CD8-positive, alpha-beta memory T cell (primary cell): ENCODE measurements around the gene CTNNBL1. TPM values are rescaled to one million over a fixed set of nuclear protein-coding genes. Genes with fewer than 3 reads are reported as not detected.
"Not testable (repeated sequence)": the region's sequence is repeated elsewhere in the genome, so short reads cannot be mapped to it uniquely, and the experiment has no call there.

Experiments
- CTCF ChIA-PET: fragments of 350-600 bp; sonication (Branson Sonifier 250); formaldehyde crosslinking; loops from one replicate; lab custom pipeline; 2021; ENCODE audit warnings: antibody characterized with exemption; lab: Charles Lee
- POLR2A ChIA-PET: fragments of 350-600 bp; sonication (Branson Sonifier 250); formaldehyde crosslinking; loops from one replicate; lab custom pipeline; 2021; ENCODE audit warnings: antibody characterized with exemption; lab: Charles Lee
- DNase-seq, 5 donors: peaks; one replicate each; pipeline versions ENCODE4 v3.0.0 to v3.0.0-alpha.2; 2020 to 2022; ENCODE audit warnings: mixed read lengths in 1 of 5
- H3K27ac ChIP-seq: one replicate; pipeline ENCODE4 v1.7.0; 2013; ENCODE audit warnings: low read depth, mild to moderate bottlenecking, low read length, moderate library complexity
- H3K27me3 ChIP-seq: 2 replicates; pipeline ENCODE4 v1.7.0; 2013; ENCODE audit warnings: low read length, mild to moderate bottlenecking; ENCODE audit not compliant: insufficient read depth, poor library complexity, severe bottlenecking
- H3K36me3 ChIP-seq: 2 replicates; pipeline ENCODE4 v1.7.0; 2013; ENCODE audit warnings: mild to moderate bottlenecking, low read length, moderate library complexity; ENCODE audit not compliant: insufficient read depth
- H3K4me1 ChIP-seq: 2 replicates; pipeline ENCODE4 v1.7.0; 2013; ENCODE audit warnings: mild to moderate bottlenecking, low read length, moderate library complexity; ENCODE audit not compliant: insufficient read depth
- H3K4me3 ChIP-seq: 2 replicates; pipeline ENCODE4 v1.7.0; 2013; ENCODE audit warnings: mild to moderate bottlenecking, low read length
- H3K9me3 ChIP-seq: 2 replicates; pipeline ENCODE4 v1.7.0; 2013; ENCODE audit warnings: mild to moderate bottlenecking, low read length
- H3K27ac Mint-ChIP-seq, 8 donors: one replicate each; pipeline ENCODE4 v1.8.0; 2020 to 2021; ENCODE audit warnings: mixed read lengths in 8 of 8, mild to moderate bottlenecking in 6 of 8, inconsistent platforms in 3 of 8, moderate library complexity in 3 of 8
- H3K27me3 Mint-ChIP-seq, 2 donors: one replicate each; pipeline ENCODE4 v1.8.0; 2020 to 2021; ENCODE audit warnings: mixed read lengths in 2 of 2, mild to moderate bottlenecking in 1 of 2, moderate library complexity in 1 of 2
- H3K36me3 Mint-ChIP-seq, 3 donors: one replicate each; pipeline ENCODE4 v1.8.0; 2020 to 2021; ENCODE audit warnings: mixed read lengths in 3 of 3, inconsistent platforms in 1 of 3, mild to moderate bottlenecking in 1 of 3
- H3K4me1 Mint-ChIP-seq, 3 donors: one replicate each; pipeline ENCODE4 v1.8.0; 2020 to 2021; ENCODE audit warnings: mixed read lengths in 3 of 3, inconsistent platforms in 1 of 3, mild to moderate bottlenecking in 1 of 3
- H3K4me3 Mint-ChIP-seq, 7 donors: one replicate each; pipeline ENCODE4 v1.8.0; 2020 to 2021; ENCODE audit warnings: mixed read lengths in 7 of 7, mild to moderate bottlenecking in 6 of 7, moderate library complexity in 4 of 7, inconsistent platforms in 2 of 7
- H3K9me3 Mint-ChIP-seq, 5 donors: one replicate each; pipeline ENCODE4 v1.8.0; 2020 to 2022; ENCODE audit warnings: mixed read lengths in 5 of 5, mild to moderate bottlenecking in 3 of 5, moderate library complexity in 2 of 5, inconsistent platforms in 1 of 5
- polyA plus RNA-seq: library from polyadenylated mRNA; unstranded; fragments of 300-500 nt; fragmentation: Illumina TruSeq; gene quantifications from one replicate; pipeline ENCODE4 v1.2.3, GENCODE V29; 2021
- total RNA-seq, 2 experiments: library from RNA; stranded (reverse); gene quantifications; one replicate each; pipeline ENCODE4 v1.2.3, GENCODE V29; 2021

Gene CTNNBL1
- total and polyA plus RNA-seq, 3 experiments from 2014 or later, result 86.8 to 97.8 (median 88.9) TPM

DNA sequence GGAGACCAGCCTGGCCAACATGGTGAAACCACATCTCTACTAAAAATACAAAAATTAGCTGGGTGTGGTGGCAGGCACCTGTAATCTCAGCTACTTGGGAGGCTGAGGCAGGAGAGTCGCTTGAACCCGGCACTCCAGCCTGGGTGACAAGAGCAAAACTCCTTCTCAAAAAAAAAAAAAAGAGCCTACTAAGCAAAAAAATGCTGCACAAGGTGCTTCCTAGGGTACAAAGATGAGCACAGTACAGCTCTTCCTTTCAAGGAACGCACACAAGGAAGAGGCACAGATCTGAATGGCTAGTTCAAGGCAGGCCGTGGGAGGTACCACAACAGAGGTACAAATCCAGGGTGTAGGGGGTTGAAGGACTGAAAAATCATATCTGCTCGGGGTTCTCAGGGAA is 162.2 kb downstream of the CTNNBL1 start:
- H3K9me3 Mint-ChIP-seq, H3K27me3 Mint-ChIP-seq, H3K4me3 ChIP-seq, H3K27ac Mint-ChIP-seq, H3K27ac ChIP-seq, H3K4me1 ChIP-seq, POLR2A ChIA-PET, CTCF ChIA-PET, H3K9me3 ChIP-seq, H3K4me3 Mint-ChIP-seq, H3K4me1 Mint-ChIP-seq, DNase-seq, H3K27me3 ChIP-seq: not testable (repeated sequence)
- H3K36me3 ChIP-seq, result peaks cover 14% of the 10 kb centered on the region
- peaks cover 11 to 82% (median 40%) of the 10 kb centered on the region in 3 donors for H3K36me3 Mint-ChIP-seq

DNA sequence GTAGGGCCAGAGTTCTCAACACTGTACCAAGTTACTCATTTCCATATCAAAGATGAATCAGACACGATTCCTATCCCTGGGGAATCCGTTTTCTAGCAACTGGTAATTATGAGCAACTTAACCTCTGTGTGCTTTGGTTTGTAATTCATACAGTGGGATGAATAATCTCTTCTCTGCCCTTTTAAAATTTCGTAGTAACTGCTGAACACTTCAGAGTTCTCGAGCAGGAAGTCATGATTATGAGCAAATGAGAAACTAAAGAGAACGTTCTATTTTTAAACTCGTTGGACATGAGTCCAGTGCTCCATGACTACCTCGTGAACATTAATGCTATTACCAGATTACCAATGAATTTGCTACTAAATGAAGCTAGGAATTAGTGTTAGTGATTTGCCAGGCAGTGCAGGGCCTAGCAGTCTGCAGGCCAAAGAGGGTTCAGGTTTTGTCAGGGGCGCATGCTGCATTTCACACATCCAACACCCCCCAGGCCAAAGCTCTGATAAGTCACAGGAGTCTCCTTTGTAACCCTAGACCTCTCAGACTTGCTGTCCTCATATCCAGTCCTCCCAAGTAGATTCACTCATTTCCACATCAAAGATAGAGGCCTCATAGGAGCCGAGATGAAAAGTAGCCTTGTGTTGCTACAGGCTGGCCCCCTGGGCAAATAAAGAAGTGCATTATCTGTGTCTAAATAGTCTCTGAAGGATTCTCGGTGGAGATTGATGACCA is 163.3 kb downstream of the CTNNBL1 start:
- Histone ChIP-seq H3K9me3 (no peaks in the 10 kb centered on the region), H3K4me1 (no peaks in the 10 kb centered on the region), H3K27ac (no peak overlapping the region), H3K36me3 (peaks cover 10% of the 10 kb centered on the region), H3K4me3 (no peak overlapping the region), H3K27me3 (no peaks in the 10 kb centered on the region)
- CTCF ChIA-PET, result no interaction called here
- no peaks in the 10 kb centered on the region for H3K27me3 Mint-ChIP-seq
- POLR2A ChIA-PET, result no interaction called here
- H3K36me3 Mint-ChIP-seq, result peaks cover 11 to 83% (median 38%) of the 10 kb centered on the region in 3 donors
- no peak for DNase-seq
- peak overlapping the region in 2 of 8 donors; percentile 32 to 44 for H3K27ac Mint-ChIP-seq
- H3K4me3 Mint-ChIP-seq, result no peak overlapping the region
- H3K4me1 Mint-ChIP-seq, result no peaks in the 10 kb centered on the region
- H3K9me3 Mint-ChIP-seq, result no peaks in the 10 kb centered on the region

DNA sequence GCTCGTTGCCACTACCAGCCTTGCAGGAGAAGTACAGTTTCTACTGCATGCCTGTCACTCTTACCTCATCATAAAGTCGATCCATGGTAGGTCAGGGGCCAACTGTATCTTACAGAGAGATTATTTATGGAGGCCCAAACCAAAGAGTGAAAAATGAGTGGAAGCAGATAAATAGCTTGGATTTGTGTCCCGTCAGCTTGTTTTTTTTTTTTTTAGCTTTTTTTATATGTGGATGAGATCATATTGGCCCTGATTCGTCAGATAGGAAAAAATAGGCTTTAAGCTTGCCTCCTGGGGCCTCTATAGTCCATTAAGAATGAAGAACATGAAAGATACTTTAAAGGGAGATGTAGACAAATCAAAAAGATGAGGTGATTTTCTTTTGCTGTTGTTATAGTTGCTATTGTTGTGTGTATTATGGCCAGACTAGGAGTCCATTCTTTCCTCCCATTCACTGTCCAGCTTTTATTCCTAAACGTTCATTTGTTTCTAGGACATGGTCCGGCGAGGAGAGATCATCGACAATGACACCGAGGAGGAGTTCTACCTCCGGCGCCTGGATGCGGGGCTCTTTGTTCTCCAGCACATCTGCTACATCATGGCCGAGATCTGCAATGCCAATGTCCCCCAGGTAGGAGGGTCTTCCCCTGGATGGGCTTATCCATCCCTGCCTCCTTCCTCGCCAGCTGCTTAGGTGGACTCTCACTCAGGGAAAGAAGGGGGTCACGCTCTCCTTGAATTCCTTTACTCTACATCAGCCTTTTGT is 165.8 kb downstream of the CTNNBL1 start:
- ChIA-PET CTCF (no interaction called here), POLR2A (no interaction called here)
- no peak for DNase-seq
- Mint-ChIP-seq H3K4me3 (no peak overlapping the region), H3K4me1 (no peaks in the 10 kb centered on the region), H3K27ac (no peak overlapping the region), H3K9me3 (no peaks in the 10 kb centered on the region), H3K36me3 (peaks cover 11 to 85% (median 39%) of the 10 kb centered on the region in 3 donors), H3K27me3 (peaks cover 0 to 2% of the 10 kb centered on the region in 2 donors)
- no peaks in the 10 kb centered on the region for H3K27me3 ChIP-seq
- H3K4me1 ChIP-seq, result no peaks in the 10 kb centered on the region
- no peak overlapping the region for H3K4me3 ChIP-seq
- peaks cover 14% of the 10 kb centered on the region for H3K36me3 ChIP-seq
- H3K27ac ChIP-seq, result no peak overlapping the region
- no peaks in the 10 kb centered on the region for H3K9me3 ChIP-seq

DNA sequence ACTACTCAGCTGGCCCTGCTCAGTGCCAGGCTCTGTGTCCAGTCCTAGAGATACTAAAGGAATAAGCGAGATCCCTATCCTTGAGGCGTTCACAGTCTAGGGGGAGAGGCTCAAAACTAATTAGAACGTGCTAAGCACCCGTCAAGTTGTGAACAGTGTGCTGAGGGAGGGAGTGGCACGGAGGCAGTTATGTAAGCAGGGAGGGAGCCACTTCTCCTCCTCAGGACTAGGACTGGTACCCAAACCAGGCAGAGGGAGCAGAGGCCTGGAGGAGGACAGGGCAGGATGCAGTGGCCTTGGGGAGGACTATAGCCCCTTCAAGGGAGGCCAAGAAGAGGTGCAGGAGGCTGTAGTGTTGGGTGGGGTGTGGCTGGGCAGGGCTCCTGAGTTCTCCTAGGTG is 169.5 kb downstream of the CTNNBL1 start:
- no peaks in the 10 kb centered on the region for H3K27me3 ChIP-seq
- H3K9me3 Mint-ChIP-seq, result no peaks in the 10 kb centered on the region
- peaks cover 6 to 86% (median 30%) of the 10 kb centered on the region in 3 donors for H3K36me3 Mint-ChIP-seq
- no peak overlapping the region for H3K27ac ChIP-seq
- ChIA-PET POLR2A (no interaction called here), CTCF (no interaction called here)
- no peak for DNase-seq
- H3K4me3 Mint-ChIP-seq, result no peak overlapping the region
- peaks cover 14% of the 10 kb centered on the region for H3K36me3 ChIP-seq
- H3K9me3 ChIP-seq, result no peaks in the 10 kb centered on the region
- peak overlapping the region in 1 of 8 donors; percentile 3 for H3K27ac Mint-ChIP-seq
- H3K4me3 ChIP-seq, result no peak overlapping the region
- no peaks in the 10 kb centered on the region for H3K4me1 Mint-ChIP-seq
- H3K4me1 ChIP-seq, result no peaks in the 10 kb centered on the region
- peaks cover 0 to 2% of the 10 kb centered on the region in 2 donors for H3K27me3 Mint-ChIP-seq

DNA sequence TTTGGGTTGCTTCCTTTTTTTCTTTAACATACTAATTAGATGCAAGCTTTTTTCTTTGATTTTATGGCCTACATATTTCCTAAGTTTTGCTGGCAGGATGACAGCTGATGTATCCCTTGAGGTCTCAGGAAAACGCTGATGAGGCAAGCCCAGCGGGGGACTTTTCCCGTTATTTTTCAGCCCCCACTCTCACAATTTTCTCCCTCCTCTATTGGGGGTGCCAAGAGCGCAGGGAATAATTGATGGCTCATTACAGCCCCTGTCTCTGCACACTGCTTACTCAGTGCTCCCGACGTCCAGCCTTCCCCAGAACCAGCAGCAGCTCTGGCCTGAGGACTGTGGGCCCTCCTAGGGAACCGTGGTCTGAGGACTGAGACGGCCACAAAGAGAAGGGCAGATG is 170.5 kb downstream of the CTNNBL1 start:
- no peak overlapping the region for H3K4me3 Mint-ChIP-seq
- peaks cover 21% of the 10 kb centered on the region for H3K36me3 ChIP-seq
- H3K36me3 Mint-ChIP-seq, result peaks cover 6 to 88% (median 27%) of the 10 kb centered on the region in 3 donors
- H3K9me3 ChIP-seq, result no peaks in the 10 kb centered on the region
- H3K4me1 ChIP-seq, result no peaks in the 10 kb centered on the region
- no peak overlapping the region for H3K27ac Mint-ChIP-seq
- no peak overlapping the region for H3K27ac ChIP-seq
- POLR2A ChIA-PET, result no interaction called here
- no peak overlapping the region for H3K4me3 ChIP-seq
- no peak for DNase-seq
- no peaks in the 10 kb centered on the region for H3K27me3 ChIP-seq
- no peaks in the 10 kb centered on the region for H3K9me3 Mint-ChIP-seq
- CTCF ChIA-PET, result no interaction called here
- H3K27me3 Mint-ChIP-seq, result peaks cover 0 to 2% of the 10 kb centered on the region in 2 donors
- H3K4me1 Mint-ChIP-seq, result no peaks in the 10 kb centered on the region

DNA sequence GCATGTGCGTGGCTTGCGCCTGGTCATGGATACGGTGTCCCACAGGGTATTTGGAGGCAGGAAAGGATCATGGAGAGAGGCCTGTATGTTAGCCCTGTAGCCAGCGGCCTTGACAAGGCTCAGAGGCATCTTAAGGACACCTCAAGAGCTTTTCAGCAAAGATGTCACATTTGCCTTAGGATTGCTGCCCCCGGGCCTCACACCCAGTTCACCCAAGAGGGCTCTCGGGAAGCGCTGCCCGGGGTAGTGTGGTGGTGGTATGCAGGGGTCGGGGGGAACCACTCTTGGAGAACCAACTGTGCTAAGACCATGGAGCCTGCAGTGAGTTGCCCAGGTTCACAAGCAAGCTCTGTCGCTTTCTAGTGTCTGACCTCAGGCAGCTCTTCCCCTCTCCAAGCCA is 172.2 kb downstream of the CTNNBL1 start:
- ChIA-PET CTCF (no interaction called here), POLR2A (no interaction called here)
- Histone ChIP-seq H3K9me3 (no peaks in the 10 kb centered on the region), H3K27me3 (no peaks in the 10 kb centered on the region), H3K27ac (no peak overlapping the region), H3K36me3 (peaks cover 15% of the 10 kb centered on the region), H3K4me3 (no peak overlapping the region), H3K4me1 (no peaks in the 10 kb centered on the region)
- Mint-ChIP-seq H3K27me3 (peaks cover 0 to 2% of the 10 kb centered on the region in 2 donors), H3K4me1 (no peaks in the 10 kb centered on the region), H3K4me3 (no peak overlapping the region), H3K9me3 (no peaks in the 10 kb centered on the region), H3K27ac (no peak overlapping the region), H3K36me3 (peaks cover 9 to 88% (median 23%) of the 10 kb centered on the region in 3 donors)
- no peak for DNase-seq

DNA sequence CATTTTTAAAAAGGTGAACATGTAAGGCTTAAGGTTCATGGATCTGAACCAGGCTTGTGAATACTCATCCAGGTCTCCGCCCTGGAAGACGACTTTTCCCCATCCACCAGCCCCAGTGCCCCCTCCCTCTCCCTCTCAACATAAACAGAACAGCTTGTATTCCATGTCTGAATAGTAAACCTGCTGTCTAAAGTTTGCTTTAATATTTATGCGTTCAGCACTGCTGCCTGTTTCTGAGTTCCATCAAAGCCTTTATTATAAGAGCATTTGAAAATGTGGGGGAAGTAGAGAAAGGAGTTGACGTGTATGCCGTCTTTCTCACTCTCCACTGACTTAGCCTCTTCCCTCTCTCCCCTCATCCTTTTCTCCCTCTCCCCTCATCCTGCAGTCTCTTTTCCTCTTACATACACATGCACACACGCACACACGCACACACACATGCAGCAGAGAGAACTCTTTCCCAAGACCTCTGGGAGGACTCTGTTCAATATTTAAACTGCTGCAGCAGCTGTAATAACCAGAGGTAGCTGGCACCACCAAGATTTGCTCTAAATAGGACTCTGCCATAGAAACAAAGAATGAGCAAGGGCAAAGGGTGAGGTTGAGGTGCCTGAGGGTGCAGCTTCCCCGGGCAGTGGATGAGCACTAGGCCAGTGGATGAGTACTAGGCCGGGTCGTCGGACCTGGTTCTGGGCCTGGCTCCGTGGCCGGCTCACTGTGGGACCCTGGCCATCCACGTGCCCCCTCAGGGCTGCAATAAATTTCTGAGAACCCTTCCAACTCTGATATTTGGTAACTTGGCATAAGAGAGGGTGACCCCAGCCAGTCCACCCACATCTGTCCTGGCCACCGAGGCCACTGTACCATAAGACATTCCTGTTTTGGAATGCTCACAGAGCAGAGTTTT is 173.7 kb downstream of the CTNNBL1 start:
- CTCF ChIA-PET, result no interaction called here
- Mint-ChIP-seq H3K4me1 (no peaks in the 10 kb centered on the region), H3K27me3 (peaks cover 0 to 2% of the 10 kb centered on the region in 2 donors), H3K9me3 (no peaks in the 10 kb centered on the region), H3K36me3 (peaks cover 9 to 88% (median 26%) of the 10 kb centered on the region in 3 donors), H3K4me3 (no peak overlapping the region), H3K27ac (no peak overlapping the region)
- Histone ChIP-seq H3K4me1 (no peaks in the 10 kb centered on the region), H3K9me3 (no peaks in the 10 kb centered on the region), H3K27ac (no peak overlapping the region), H3K4me3 (no peak overlapping the region), H3K27me3 (no peaks in the 10 kb centered on the region), H3K36me3 (peaks cover 15% of the 10 kb centered on the region)
- POLR2A ChIA-PET, result no interaction called here
- DNase-seq, result no peak
